Upper lobe of left lung (tissue), 6 donors: Measurements from ENCODE around the gene PODXL2. TPM values are rescaled to one million over a fixed set of nuclear protein-coding genes. Genes with fewer than 3 reads are reported as not detected.
A peak's percentile ranks its signal among the peaks of the same experiment; 100 is the strongest.

Experiments used
- ATAC-seq, 2 donors: fragments of 200-7000 bp; cut with Tn5 transposase; one replicate each; pipeline ENCODE4 v1.9.1; 2022; ENCODE audit warnings: mild to moderate bottlenecking in 2 of 2, moderate library complexity in 2 of 2; ENCODE audit not compliant: low FRiP score in 2 of 2
- DNase-seq, 2 donors: peaks; one replicate each; pipeline ENCODE4 v3.0.0-alpha.2; 2019 to 2020
- H3K27ac ChIP-seq, 4 donors: fragments of 200-600 bp; sonication (generic); one replicate each; pipeline ENCODE4 v1.5.1; 2016 to 2019
- H3K27me3 ChIP-seq, 4 donors: fragments of 200-600 bp; sonication (generic); one replicate each; pipeline ENCODE4 v1.5.1; 2017 to 2019
- H3K36me3 ChIP-seq, 4 donors: fragments of 200-600 bp; sonication (generic); one replicate each; pipeline ENCODE4 v1.5.1; 2016 to 2019
- H3K4me1 ChIP-seq, 4 donors: fragments of 200-600 bp; sonication (generic); one replicate each; pipeline ENCODE4 v1.5.1; 2018 to 2019
- H3K4me3 ChIP-seq, 4 donors: fragments of 200-600 bp; sonication (generic); one replicate each; pipeline ENCODE4 v1.5.1; 2017 to 2019; ENCODE audit warnings: mild to moderate bottlenecking in 2 of 4, moderate library complexity in 1 of 4
- H3K9me3 ChIP-seq, 4 donors: fragments of 200-600 bp; sonication (generic); one replicate each; pipeline ENCODE4 v1.5.1; 2018 to 2019
- CTCF ChIP-seq, 6 experiments: fragments of 450-650 bp in 4 of 6; fragments of 200-600 bp in 2 of 6; sonication (generic) in 2 of 6; IDR thresholded peaks; one replicate each; pipeline ENCODE4 v1.5.1; 2016 to 2019; ENCODE audit warnings: antibody characterized with exemption in 6 of 6
- EP300 ChIP-seq, 4 donors: sonication (generic); formaldehyde crosslinking; IDR thresholded peaks; one replicate each; pipeline ENCODE4 v1.5.1; 2017; ENCODE audit warnings: antibody characterized with exemption in 4 of 4, control low read depth in 2 of 4
- POLR2A ChIP-seq, 4 donors: fragments of 450-650 bp; IDR thresholded peaks; one replicate each; pipeline ENCODE4 v1.5.1; 2016 to 2017; ENCODE audit warnings: antibody characterized with exemption in 4 of 4, mild to moderate bottlenecking in 2 of 4
- POLR2AphosphoS5 ChIP-seq, 2 donors: sonication (generic); formaldehyde crosslinking; IDR thresholded peaks; one replicate each; pipeline ENCODE4 v1.5.1; 2017; ENCODE audit warnings: antibody characterized with exemption in 2 of 2
- WGBS, 2 donors: methylation state at CpG; one replicate each; pipeline ENCODE4 v1.1.5; 2017 to 2018; 5-methylcytosine and 5-hydroxymethylcytosine counted together
- total RNA-seq, 6 donors: library from RNA; depleted of rRNA in 4 of 6; stranded (reverse); fragments of >200 nt in 4 of 6; gene quantifications; one replicate each; pipeline versions ENCODE4 v1.1.0 to v1.2.1, GENCODE V29; 2016 to 2021
- donor health status: DM: no; HTN: no; CAD: no; lungs with moderate emphysema.
- donor health status: DM: no; HTN: yes; CAD: no; lungs with severe emphysema.

PODXL2 gene
- total RNA-seq = 1 to 10 TPM; 1.0 to 5.1 (median 3.5) TPM

GRCh38 chr3:127628788-127629466 lies at the start of gene PODXL2:
TSS of gene PODXL2 (plus strand) at chr3:127629185. CDS start at chr3:127629220, 35 bp downstream.
- TF ChIP-seq POLR2A (IDR thresholded peaks at IDR 0.05) (no peak), POLR2AphosphoS5 (IDR thresholded peaks at IDR 0.05) (no peak), CTCF (IDR thresholded peaks at IDR 0.05) (no peak), EP300 (IDR thresholded peaks at IDR 0.05) (no peak)
- Histone ChIP-seq H3K4me1 (peaks cover 12 to 16% (median 12%) of the 10 kb centered on the region in 4 donors), H3K36me3 (no peaks in the 10 kb centered on the region), H3K27me3 (peaks cover 0 to 11% (median 5%) of the 10 kb centered on the region in 4 donors), H3K4me3 (peak within 1 kb of the TSS in 3 of 4 donors; percentile 47 to 60 (median 56)), H3K9me3 (no peaks in the 10 kb centered on the region), H3K27ac (peak within 1 kb of the TSS in 1 of 4 donors; percentile 16)
- ATAC-seq = peak; percentile 8 to 82
- DNase-seq = peak; percentile 36 to 93
- 6 to 23% methylated on average over 18 to 38 of the region's 105 CpGs for WGBS, 2 donors

GRCh38 chr3:127580327-127581060 lies 48.5 kb upstream of the PODXL2 start:
- no peak for TF ChIP-seq POLR2AphosphoS5 (IDR thresholded peaks at IDR 0.05)
- TF ChIP-seq EP300 (IDR thresholded peaks at IDR 0.05) = no peak
- no peak for TF ChIP-seq CTCF (IDR thresholded peaks at IDR 0.05)
- Histone ChIP-seq H3K4me1 (peaks cover 10 to 25% (median 14%) of the 10 kb centered on the region in 4 donors), H3K27ac (no peak overlapping the region), H3K4me3 (no peak overlapping the region), H3K27me3 (no peaks in the 10 kb centered on the region), H3K9me3 (no peaks in the 10 kb centered on the region), H3K36me3 (peaks cover 0 to 44% (median 19%) of the 10 kb centered on the region in 4 donors)
- no peak for DNase-seq
- no peak for ATAC-seq
- WGBS, 2 donors = 75 to 83% methylated on average over 4 to 7 of the region's 11 CpGs

GRCh38 chr3:127584734-127585133 lies 44.3 kb upstream of the PODXL2 start:
- 94% methylated on average over 6 of the region's 6 CpGs for WGBS, 2 donors
- Histone ChIP-seq H3K4me3 (no peak overlapping the region), H3K36me3 (peaks cover 0 to 12% (median under 1%) of the 10 kb centered on the region in 4 donors), H3K27ac (no peak overlapping the region), H3K4me1 (peaks cover 32 to 51% (median 35%) of the 10 kb centered on the region in 4 donors), H3K27me3 (no peaks in the 10 kb centered on the region), H3K9me3 (no peaks in the 10 kb centered on the region)
- ATAC-seq (no peak), DNase-seq (no peak)
- TF ChIP-seq CTCF (IDR thresholded peaks at IDR 0.05) = no peak
- TF ChIP-seq POLR2A (IDR thresholded peaks at IDR 0.05) = no peak
- TF ChIP-seq EP300 (IDR thresholded peaks at IDR 0.05) = no peak
- TF ChIP-seq POLR2AphosphoS5 (IDR thresholded peaks at IDR 0.05) = no peak

GRCh38 chr3:127585163-127585812 lies 43.7 kb upstream of the PODXL2 start:
- TF ChIP-seq EP300 (IDR thresholded peaks at IDR 0.05) (no peak), POLR2A (IDR thresholded peaks at IDR 0.05) (no peak), POLR2AphosphoS5 (IDR thresholded peaks at IDR 0.05) (no peak), CTCF (IDR thresholded peaks at IDR 0.05) (no peak)
- DNase-seq = no peak
- Histone ChIP-seq H3K4me3 (no peak overlapping the region), H3K9me3 (no peaks in the 10 kb centered on the region), H3K36me3 (peaks cover 0 to 10% (median 0%) of the 10 kb centered on the region in 4 donors), H3K4me1 (peaks cover 30 to 48% (median 35%) of the 10 kb centered on the region in 4 donors), H3K27me3 (no peaks in the 10 kb centered on the region), H3K27ac (no peak overlapping the region)
- no peak for ATAC-seq
- WGBS, 2 donors = 55 to 62% methylated on average over 4 of the region's 4 CpGs
